HEK293T (cell line): ENCODE measurements around the gene OR52K2.

Experiments used
- CTCF ChIA-PET: fragments of 350-600 bp; formaldehyde crosslinking; extraction: SDS; loops from one replicate; lab custom pipeline; 2021; ENCODE audit warnings: antibody characterized with exemption, inconsistent platforms; lab: Yijun Ruan, JAX
- POLR2A ChIA-PET: fragments of 350-600 bp; formaldehyde crosslinking; extraction: SDS; loops from one replicate; lab custom pipeline; 2020; ENCODE audit warnings: antibody characterized with exemption, inconsistent platforms; lab: Yijun Ruan, JAX
- DNase-seq: peaks from one replicate; pipeline ENCODE4 v3.0.0; 2012; ENCODE audit warnings: mixed read lengths; ENCODE audit errors: extremely low spot score
- ARNT ChIP-seq: fragments of 450-650 bp; IDR thresholded peaks from 2 replicates; pipeline ENCODE4 v1.6.1; 2017; ENCODE audit warnings: mild to moderate bottlenecking
- BHLHE40 ChIP-seq: fragments of 450-650 bp; IDR thresholded peaks from 2 replicates; pipeline ENCODE4 v1.6.1; 2016; ENCODE audit warnings: mild to moderate bottlenecking, moderate library complexity, borderline replicate concordance
- CTBP1 ChIP-seq: fragments of 450-650 bp; IDR thresholded peaks from 2 replicates; pipeline ENCODE4 v1.6.1; 2016; ENCODE audit warnings: borderline replicate concordance
- ELF4 ChIP-seq: fragments of 450-650 bp; IDR thresholded peaks from 2 replicates; pipeline ENCODE4 v1.6.1; 2017; ENCODE audit warnings: antibody characterized with exemption
- FOXA1 ChIP-seq: fragments of 450-650 bp; IDR thresholded peaks from 2 replicates; pipeline ENCODE4 v1.6.1; 2016; ENCODE audit warnings: mild to moderate bottlenecking
- FOXK2 ChIP-seq: fragments of 450-650 bp; IDR thresholded peaks from 2 replicates; pipeline ENCODE4 v1.6.1; 2016; ENCODE audit warnings: mild to moderate bottlenecking
- FOXM1 ChIP-seq: fragments of 450-650 bp; IDR thresholded peaks from 2 replicates; pipeline ENCODE4 v1.6.1; 2017; ENCODE audit warnings: mild to moderate bottlenecking, borderline replicate concordance
- HDGF ChIP-seq: fragments of 450-650 bp; IDR thresholded peaks from 2 replicates; pipeline ENCODE4 v1.6.1; 2017; ENCODE audit warnings: antibody characterized with exemption, borderline replicate concordance
- L3MBTL2 ChIP-seq: fragments of 450-650 bp; conservative IDR thresholded peaks from 2 replicates; pipeline ENCODE4 v1.6.1; 2016; ENCODE audit warnings: mild to moderate bottlenecking
- LEF1 ChIP-seq: fragments of 450-650 bp; IDR thresholded peaks from 2 replicates; pipeline ENCODE4 v1.6.1; 2017; ENCODE audit warnings: mild to moderate bottlenecking, borderline replicate concordance
- NFRKB ChIP-seq: fragments of 450-650 bp; IDR thresholded peaks from 2 replicates; pipeline ENCODE4 v1.6.1; 2016; ENCODE audit warnings: mild to moderate bottlenecking, moderate library complexity
- PKNOX1 ChIP-seq: fragments of 450-650 bp; IDR thresholded peaks from 2 replicates; pipeline ENCODE4 v1.6.1; 2016
- SP1 ChIP-seq: fragments of 450-650 bp; IDR thresholded peaks from 2 replicates; pipeline ENCODE4 v1.6.1; 2017
- SUZ12 ChIP-seq: fragments of 450-650 bp; IDR thresholded peaks from 2 replicates; pipeline ENCODE4 v1.6.1; 2016; ENCODE audit warnings: mild to moderate bottlenecking
- TARDBP ChIP-seq: fragments of 450-650 bp; IDR thresholded peaks from 2 replicates; pipeline ENCODE4 v1.6.1; 2016
- ZNF384 ChIP-seq: fragments of 450-650 bp; IDR thresholded peaks from 2 replicates; pipeline ENCODE4 v1.6.1; 2016

OR52K2 gene

GRCh38 chr11:4460151-4460550 lies 11.1 kb downstream of the OR52K2 start:
- no peak for DNase-seq
- ChIA-PET CTCF (no interaction called here), POLR2A (no interaction called here)
- no peak for TF ChIP-seq NFRKB
- no peak for TF ChIP-seq L3MBTL2
- no peak for TF ChIP-seq CTBP1
- TF ChIP-seq ARNT: no peak
- no peak for TF ChIP-seq TARDBP
- no peak for TF ChIP-seq HDGF
- no peak for TF ChIP-seq ZNF384
- TF ChIP-seq LEF1: no peak
- no peak for TF ChIP-seq SUZ12
- no peak for TF ChIP-seq ELF4
- no peak for TF ChIP-seq FOXA1
- TF ChIP-seq FOXM1: no peak
- no peak for TF ChIP-seq BHLHE40
- no peak for TF ChIP-seq FOXK2
- TF ChIP-seq SP1: no peak
- no peak for TF ChIP-seq PKNOX1

- ChIA-PET POLR2A (no interaction called here), CTCF (no interaction called here)
- no peak for DNase-seq
- TF ChIP-seq NFRKB (no peak), FOXA1 (no peak), SUZ12 (no peak), FOXM1 (no peak), ELF4 (no peak), ARNT (no peak), LEF1 (no peak), SP1 (no peak), BHLHE40 (no peak), HDGF (no peak), ZNF384 (no peak), FOXK2 (no peak), L3MBTL2 (no peak), CTBP1 (no peak), TARDBP (no peak), PKNOX1 (no peak)
Observed at GRCh38 chr11:4464216-4465159, 15.4 kb downstream of the OR52K2 start.

GRCh38 chr11:4465407-4465806 lies 16.3 kb downstream of the OR52K2 start:
- CTCF ChIA-PET: interaction anchor here (0.6 kb wide), 1 partner anchor 1590 kb away, joined by 3 read pairs; no protein-coding TSS in a partner anchor
- TF ChIP-seq TARDBP: no peak
- TF ChIP-seq PKNOX1: no peak
- no peak for TF ChIP-seq FOXK2
- TF ChIP-seq SP1: no peak
- no peak for TF ChIP-seq NFRKB
- TF ChIP-seq SUZ12: no peak
- no peak for TF ChIP-seq HDGF
- no peak for TF ChIP-seq ZNF384
- TF ChIP-seq ARNT: no peak
- TF ChIP-seq ELF4: no peak
- no peak for TF ChIP-seq FOXM1
- no peak for TF ChIP-seq LEF1

GRCh38 chr11:4466131-4466870 lies 17.2 kb downstream of the OR52K2 start:
- POLR2A ChIA-PET: no interaction called here
- CTCF ChIA-PET: no interaction called here
- no peak for DNase-seq
- TF ChIP-seq ZNF384 (no peak), PKNOX1 (no peak), HDGF (no peak), FOXA1 (no peak), ELF4 (no peak), NFRKB (no peak), ARNT (no peak), TARDBP (no peak), SP1 (no peak), L3MBTL2 (no peak), FOXM1 (no peak)

More at GRCh38 chr11:4465407-4465806, 16.3 kb downstream of the OR52K2 start:
- POLR2A ChIA-PET: no interaction called here
- DNase-seq: no peak
